Activated CD8-positive, alpha-beta memory T cell treated with anti-CD3 and anti-CD28 coated beads, Interleukin-2, amount 10 ng/mL, durations not matched to agents 7 days and 5 days (primary cell): ENCODE results near the gene MMP21. TPM values are rescaled to one million over a fixed set of nuclear protein-coding genes. Genes with fewer than 3 reads are reported as not detected.

Source experiments
- ATAC-seq: fragments of 150-1000 bp; cut with Tn5 transposase; one replicate; pipeline ENCODE4 v1.10.0; 2021; ENCODE audit warnings: moderate library complexity
- CTCF ChIA-PET: fragments of 350-600 bp; sonication (Branson Sonifier 250); formaldehyde crosslinking; loops from one replicate; lab custom pipeline; 2021; ENCODE audit warnings: antibody characterized with exemption; lab: Charles Lee
- DNase-seq: peaks from one replicate; pipeline ENCODE4 v3.0.0-alpha.2; 2020
- H3K27ac Mint-ChIP-seq: one replicate; pipeline ENCODE4 v1.8.0; 2021; ENCODE audit warnings: mild to moderate bottlenecking, mixed read lengths
- H3K27me3 Mint-ChIP-seq: one replicate; pipeline ENCODE4 v1.8.0; 2021; ENCODE audit warnings: mixed read lengths
- H3K36me3 Mint-ChIP-seq: one replicate; pipeline ENCODE4 v1.8.0; 2021; ENCODE audit warnings: mild to moderate bottlenecking, mixed read lengths
- H3K4me1 Mint-ChIP-seq: one replicate; pipeline ENCODE4 v1.8.0; 2021; ENCODE audit warnings: mixed read lengths
- H3K4me3 Mint-ChIP-seq: one replicate; pipeline ENCODE4 v1.8.0; 2021; ENCODE audit warnings: mild to moderate bottlenecking, moderate library complexity, mixed read lengths
- H3K9me3 Mint-ChIP-seq: one replicate; pipeline ENCODE4 v1.8.0; 2022; ENCODE audit warnings: low read depth, mixed read lengths
- total RNA-seq, 2 experiments: library from RNA; stranded (reverse); gene quantifications; one replicate each; pipeline ENCODE4 v1.2.3, GENCODE V29; 2021

The MMP21 gene, protein sequence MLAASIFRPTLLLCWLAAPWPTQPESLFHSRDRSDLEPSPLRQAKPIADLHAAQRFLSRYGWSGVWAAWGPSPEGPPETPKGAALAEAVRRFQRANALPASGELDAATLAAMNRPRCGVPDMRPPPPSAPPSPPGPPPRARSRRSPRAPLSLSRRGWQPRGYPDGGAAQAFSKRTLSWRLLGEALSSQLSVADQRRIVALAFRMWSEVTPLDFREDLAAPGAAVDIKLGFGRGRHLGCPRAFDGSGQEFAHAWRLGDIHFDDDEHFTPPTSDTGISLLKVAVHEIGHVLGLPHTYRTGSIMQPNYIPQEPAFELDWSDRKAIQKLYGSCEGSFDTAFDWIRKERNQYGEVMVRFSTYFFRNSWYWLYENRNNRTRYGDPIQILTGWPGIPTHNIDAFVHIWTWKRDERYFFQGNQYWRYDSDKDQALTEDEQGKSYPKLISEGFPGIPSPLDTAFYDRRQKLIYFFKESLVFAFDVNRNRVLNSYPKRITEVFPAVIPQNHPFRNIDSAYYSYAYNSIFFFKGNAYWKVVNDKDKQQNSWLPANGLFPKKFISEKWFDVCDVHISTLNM
- total RNA-seq: not detected

- CTCF ChIA-PET: no interaction called here
- no peaks in the 10 kb centered on the region for H3K4me1 Mint-ChIP-seq
- H3K9me3 Mint-ChIP-seq: no peaks in the 10 kb centered on the region
- H3K36me3 Mint-ChIP-seq: no peaks in the 10 kb centered on the region
- H3K27ac Mint-ChIP-seq: no peak within 1 kb of the TSS
- no peak for ATAC-seq
- DNase-seq: no peak
- no peaks in the 10 kb centered on the region for H3K27me3 Mint-ChIP-seq
- H3K4me3 Mint-ChIP-seq: no peak within 1 kb of the TSS
Observed at GRCh38 chr10:125775491-125776106, at the start of gene MMP21. Gene MMP21 (minus strand): TSS chr10:125775821. CDS start chr10:125775821, 0 bp downstream.

DNA sequence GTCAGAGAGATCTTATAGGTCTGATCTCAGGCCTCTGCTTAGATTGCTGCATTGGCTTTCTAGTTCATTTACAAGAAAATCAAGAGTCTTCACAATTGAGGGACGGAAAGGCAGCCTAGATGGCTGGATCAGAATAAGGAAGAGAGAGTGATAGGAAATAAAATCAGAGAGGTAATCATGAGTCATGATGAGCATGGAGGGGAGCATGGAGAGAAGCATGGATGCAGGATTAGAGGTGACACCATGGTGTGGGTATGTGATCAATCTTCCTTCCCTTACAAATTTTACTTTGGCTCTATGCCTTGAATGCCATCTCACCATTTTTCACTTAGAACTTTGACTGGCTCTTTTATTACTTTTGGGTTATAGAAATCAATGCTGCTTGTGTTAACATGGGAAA is 49.1 kb upstream of the MMP21 start:
- H3K27ac Mint-ChIP-seq: no peak overlapping the region
- H3K9me3 Mint-ChIP-seq: no peaks in the 10 kb centered on the region
- CTCF ChIA-PET: no interaction called here
- ATAC-seq (no peak), DNase-seq (no peak)
- H3K4me3 Mint-ChIP-seq: no peak overlapping the region
- H3K27me3 Mint-ChIP-seq: no peaks in the 10 kb centered on the region
- H3K36me3 Mint-ChIP-seq: peaks cover 26% of the 10 kb centered on the region
- peaks cover 38% of the 10 kb centered on the region for H3K4me1 Mint-ChIP-seq

GRCh38 chr10:125823663-125824251 is 48.1 kb upstream of the MMP21 start:
- Mint-ChIP-seq H3K36me3 (peaks cover 17% of the 10 kb centered on the region), H3K27me3 (no peaks in the 10 kb centered on the region), H3K27ac (no peak overlapping the region), H3K4me3 (no peak overlapping the region), H3K4me1 (peaks cover 35% of the 10 kb centered on the region), H3K9me3 (no peaks in the 10 kb centered on the region)
- ATAC-seq (no peak), DNase-seq (peak; percentile 44)
- CTCF ChIA-PET: interaction anchor here (0.8 to 1.7 kb wide), 4 partner anchors 10 to 73 kb away, joined by 3 to 4 read pairs (median 3); no protein-coding TSS in a partner anchor

DNA sequence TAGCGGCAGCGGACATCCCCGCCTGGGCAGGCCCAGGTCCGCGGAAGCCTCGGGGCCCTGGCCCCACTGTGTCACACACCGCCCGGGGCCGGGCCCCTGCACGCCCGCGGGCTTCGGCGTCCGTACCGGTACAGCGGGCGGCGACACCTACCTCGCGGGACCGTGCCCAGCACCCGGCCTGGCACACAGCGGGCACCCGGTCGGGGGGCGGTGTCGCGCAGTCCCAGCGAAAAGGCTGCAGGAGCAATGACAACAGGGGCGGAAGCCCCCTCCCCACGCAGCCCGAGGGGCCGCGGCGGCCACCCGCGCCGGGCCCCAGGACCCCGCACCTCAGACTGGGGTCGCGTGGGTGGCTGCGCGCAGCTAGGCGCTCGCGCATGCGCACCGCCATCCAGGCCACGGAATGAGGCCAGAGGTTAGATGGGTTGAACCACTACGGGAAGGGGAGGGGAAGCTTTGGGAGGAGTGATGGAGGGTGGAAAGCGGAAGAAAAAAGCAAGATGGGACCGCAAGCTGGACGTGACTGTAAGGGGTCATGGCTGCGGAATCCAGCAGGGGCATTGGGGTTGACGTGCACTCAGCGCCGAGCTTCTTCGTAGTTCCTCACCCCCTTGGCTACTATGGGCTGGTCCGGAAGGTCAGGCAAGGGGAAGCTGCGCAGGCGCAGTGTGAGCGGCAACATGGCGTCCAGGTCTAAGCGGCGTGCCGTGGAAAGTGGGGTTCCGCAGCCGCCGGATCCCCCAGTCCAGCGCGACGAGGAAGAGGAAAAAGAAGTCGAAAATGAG is 47.4 kb upstream of the MMP21 start, which contains the start of the genes BCCIP and UROS:
BCCIP (plus strand) TSS at position 669 of the 785 bp plus-strand sequence; CDS start at position 681, 12 bp downstream.
UROS (minus strand) TSS at position 381 of the 785 bp plus-strand sequence. CDS start 6,759 bp downstream, outside the sequence.
- CTCF ChIA-PET: interaction anchor here (0.6 to 1.7 kb wide), 6 partner anchors 9 to 73 kb away, joined by 3 to 5 read pairs (median 3); no protein-coding TSS in a partner anchor
- peak within 1 kb of the TSS; percentile 72 for H3K4me3 Mint-ChIP-seq
- DNase-seq: peak; percentile 93
- peaks cover 11% of the 10 kb centered on the region for H3K36me3 Mint-ChIP-seq
- H3K4me1 Mint-ChIP-seq: peaks cover 32% of the 10 kb centered on the region
- ATAC-seq: peak; percentile 91
- H3K27me3 Mint-ChIP-seq: no peaks in the 10 kb centered on the region
- H3K9me3 Mint-ChIP-seq: no peaks in the 10 kb centered on the region
- H3K27ac Mint-ChIP-seq: peak within 1 kb of the TSS; percentile 66

DNA sequence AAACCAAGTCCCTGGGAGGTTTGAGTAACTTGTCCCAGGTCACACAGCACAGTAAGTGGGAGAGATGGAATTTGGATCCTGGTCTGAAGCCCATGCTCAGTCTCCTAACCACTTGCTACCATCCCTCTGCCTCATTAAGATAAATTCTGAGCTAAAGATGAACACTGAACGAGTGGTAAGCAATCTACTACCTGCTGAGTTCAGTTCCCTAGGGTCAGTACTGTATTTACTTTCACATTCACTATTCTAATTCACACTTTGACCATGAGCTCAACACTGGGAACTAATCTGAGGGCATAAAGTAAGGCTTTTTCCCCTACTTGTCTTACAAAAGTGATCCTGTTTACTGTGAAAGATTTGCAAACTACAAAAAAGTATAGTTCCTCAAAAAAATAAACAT is 45.1 kb upstream of the MMP21 start:
- DNase-seq (no peak), ATAC-seq (no peak)
- CTCF ChIA-PET: no interaction called here
- Mint-ChIP-seq H3K4me3 (no peak overlapping the region), H3K9me3 (no peaks in the 10 kb centered on the region), H3K4me1 (peaks cover 21% of the 10 kb centered on the region), H3K27ac (peak overlapping the region; percentile 18), H3K27me3 (no peaks in the 10 kb centered on the region), H3K36me3 (peaks cover 3% of the 10 kb centered on the region)

DNA sequence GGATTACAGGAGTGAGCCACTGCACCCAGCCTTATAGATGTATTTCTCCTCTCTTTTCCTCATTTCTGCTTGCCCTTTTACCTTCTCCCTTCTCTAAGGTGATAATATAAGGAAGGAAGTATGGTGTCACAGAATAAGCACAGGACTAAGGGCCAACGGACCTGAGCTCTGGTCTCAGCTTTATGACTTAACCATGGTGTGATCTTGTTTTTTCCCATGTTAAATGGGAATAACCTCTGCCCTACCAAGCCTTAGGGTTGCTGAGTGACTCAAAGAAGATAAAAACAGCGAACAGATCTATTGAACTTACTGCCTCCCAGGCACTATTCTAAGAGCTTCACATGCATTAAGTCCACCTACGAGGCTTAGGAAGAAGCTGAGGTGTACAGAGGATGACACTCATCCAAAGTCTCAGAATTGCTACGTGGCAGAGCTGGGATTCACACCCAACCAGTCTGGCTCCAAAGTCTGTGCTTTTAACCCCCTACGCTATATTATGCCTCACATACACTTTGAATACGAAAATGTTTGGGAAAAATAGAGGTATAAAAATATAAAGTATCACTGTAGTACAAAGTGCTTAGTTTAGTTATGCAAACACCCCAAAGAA is 41.8 kb upstream of the MMP21 start:
- DNase-seq (no peak), ATAC-seq (no peak)
- Mint-ChIP-seq H3K4me1 (peaks cover 19% of the 10 kb centered on the region), H3K27ac (no peak overlapping the region), H3K9me3 (no peaks in the 10 kb centered on the region), H3K4me3 (no peak overlapping the region), H3K36me3 (peaks cover 13% of the 10 kb centered on the region), H3K27me3 (no peaks in the 10 kb centered on the region)
- CTCF ChIA-PET: interaction anchor here (0.8 kb wide), 1 partner anchor 10 kb away, joined by 3 read pairs; no protein-coding TSS in a partner anchor

- CTCF ChIA-PET: no interaction called here
- Mint-ChIP-seq H3K4me3 (no peak overlapping the region), H3K4me1 (peaks cover 13% of the 10 kb centered on the region)
Observed at GRCh38 chr10:125816548-125816947, 40.9 kb upstream of the MMP21 start.

DNA sequence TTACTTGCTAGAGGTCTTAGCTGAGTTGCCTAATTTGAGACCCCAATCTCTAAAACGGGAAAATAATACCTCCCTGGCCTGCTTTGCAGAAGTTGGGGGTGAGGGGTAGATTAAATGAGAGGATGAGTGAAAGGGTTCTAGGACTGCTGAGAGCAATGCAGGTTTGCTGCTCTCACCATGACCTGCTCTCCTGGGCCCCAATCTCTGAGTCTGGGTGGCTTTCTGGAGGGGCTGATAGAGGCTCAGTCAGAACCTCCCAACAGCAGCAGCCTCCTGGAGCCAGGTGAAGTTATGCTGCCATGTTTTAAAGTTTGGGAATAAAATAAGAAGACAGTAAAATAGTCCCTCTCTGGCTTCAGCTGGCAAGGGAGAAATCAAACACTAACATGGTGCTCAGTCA is 40.1 kb upstream of the MMP21 start:
- no peak overlapping the region for H3K27ac Mint-ChIP-seq
- CTCF ChIA-PET: no interaction called here
- no peak for ATAC-seq
- no peak for DNase-seq
- no peak overlapping the region for H3K4me3 Mint-ChIP-seq
- H3K4me1 Mint-ChIP-seq: peaks cover 5% of the 10 kb centered on the region
- peaks cover 15% of the 10 kb centered on the region for H3K36me3 Mint-ChIP-seq
- H3K27me3 Mint-ChIP-seq: no peaks in the 10 kb centered on the region
- H3K9me3 Mint-ChIP-seq: no peaks in the 10 kb centered on the region

More at GRCh38 chr10:125816548-125816947, 40.9 kb upstream of the MMP21 start:
- H3K9me3 Mint-ChIP-seq: no peaks in the 10 kb centered on the region
- H3K27ac Mint-ChIP-seq: no peak overlapping the region
- no peaks in the 10 kb centered on the region for H3K27me3 Mint-ChIP-seq
- H3K36me3 Mint-ChIP-seq: peaks cover 14% of the 10 kb centered on the region
- no peak for DNase-seq
- ATAC-seq: no peak

- Mint-ChIP-seq H3K27ac (no peak overlapping the region), H3K9me3 (no peaks in the 10 kb centered on the region), H3K4me3 (no peak overlapping the region), H3K4me1 (peaks cover 11% of the 10 kb centered on the region), H3K36me3 (peaks cover 25% of the 10 kb centered on the region), H3K27me3 (no peaks in the 10 kb centered on the region)
- ATAC-seq (no peak), DNase-seq (no peak)
- CTCF ChIA-PET: no interaction called here
Observed at GRCh38 chr10:125812128-125812750, 36.6 kb upstream of the MMP21 start.

GRCh38 chr10:125811251-125811650 is 35.6 kb upstream of the MMP21 start:
- H3K36me3 Mint-ChIP-seq: peaks cover 26% of the 10 kb centered on the region
- H3K27ac Mint-ChIP-seq: no peak overlapping the region
- DNase-seq (no peak), ATAC-seq (no peak)
- no peak overlapping the region for H3K4me3 Mint-ChIP-seq
- H3K27me3 Mint-ChIP-seq: no peaks in the 10 kb centered on the region
- H3K9me3 Mint-ChIP-seq: no peaks in the 10 kb centered on the region
- H3K4me1 Mint-ChIP-seq: peaks cover 11% of the 10 kb centered on the region
- CTCF ChIA-PET: no interaction called here

GRCh38 chr10:125808047-125808446 is 32.4 kb upstream of the MMP21 start:
- H3K4me1 Mint-ChIP-seq: peaks cover 11% of the 10 kb centered on the region
- CTCF ChIA-PET: interaction anchor here (0.7 to 1.1 kb wide), 3 partner anchors 12 to 23 kb away, joined by 3 read pairs; no protein-coding TSS in a partner anchor
- no peak overlapping the region for H3K27ac Mint-ChIP-seq
- H3K9me3 Mint-ChIP-seq: no peaks in the 10 kb centered on the region
- H3K36me3 Mint-ChIP-seq: peaks cover 16% of the 10 kb centered on the region
- H3K4me3 Mint-ChIP-seq: no peak overlapping the region
- ATAC-seq (no peak), DNase-seq (no peak)
- H3K27me3 Mint-ChIP-seq: no peaks in the 10 kb centered on the region

DNA sequence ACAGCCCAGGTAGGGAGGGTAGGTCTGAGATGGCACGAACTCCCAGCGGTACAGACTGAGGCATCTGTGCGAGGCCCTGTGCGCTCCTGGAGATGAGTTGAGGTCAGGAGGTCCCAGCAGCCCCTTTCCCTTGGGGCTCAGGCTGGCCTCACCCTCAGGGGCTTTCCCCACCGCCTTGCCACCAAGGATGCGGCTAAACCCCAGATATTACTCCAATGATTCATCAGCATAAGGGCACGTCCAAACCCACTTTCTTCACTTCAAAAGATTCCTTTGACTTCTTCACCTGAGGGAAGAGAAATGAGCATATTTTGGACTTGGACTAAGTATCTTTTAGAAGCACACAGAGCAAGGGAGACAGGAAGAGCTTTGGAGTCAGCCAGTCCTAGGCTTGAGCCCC is 27.1 kb upstream of the MMP21 start:
- DNase-seq (no peak), ATAC-seq (no peak)
- Mint-ChIP-seq H3K9me3 (no peaks in the 10 kb centered on the region), H3K27me3 (no peaks in the 10 kb centered on the region), H3K4me1 (peaks cover 5% of the 10 kb centered on the region), H3K36me3 (peaks cover 5% of the 10 kb centered on the region), H3K27ac (no peak overlapping the region), H3K4me3 (no peak overlapping the region)
- CTCF ChIA-PET: no interaction called here
